Muscle of leg (tissue), 11 donors: ENCODE measurements around the gene SSNA1. TPM values are rescaled to one million over a fixed set of nuclear protein-coding genes. Genes with fewer than 3 reads are reported as not detected.

Experiments
- DNase-seq: peaks from one replicate; pipeline ENCODE4 v3.0.0; 2013
- H3K27ac ChIP-seq: one replicate; pipeline ENCODE4 v1.5.1; 2013; ENCODE audit warnings: mild to moderate bottlenecking, low read length, control low read depth
- H3K27me3 ChIP-seq: one replicate; pipeline ENCODE4 v1.6.1; 2013; ENCODE audit warnings: low read length; ENCODE audit not compliant: control insufficient read depth, insufficient read depth
- H3K36me3 ChIP-seq: one replicate; pipeline ENCODE4 v1.6.1; 2013; ENCODE audit warnings: low read length; ENCODE audit not compliant: control insufficient read depth, insufficient read depth
- H3K4me1 ChIP-seq: one replicate; pipeline ENCODE4 v1.6.1; 2013; ENCODE audit warnings: low read length; ENCODE audit not compliant: control insufficient read depth, insufficient read depth
- H3K4me3 ChIP-seq: one replicate; pipeline ENCODE4 v1.5.1; 2013; ENCODE audit warnings: low read length, control low read depth
- H3K9me3 ChIP-seq: replicated peaks from 2 replicates; pipeline ENCODE4 v1.6.1; 2013; ENCODE audit warnings: low read depth, low read length; ENCODE audit not compliant: control insufficient read depth
- WGBS: methylation state at CpG from one replicate; pipeline ENCODE4 v1.1.5; 2013; ENCODE audit warnings: missing lambda C conversion rate; ENCODE audit not compliant: insufficient coverage; 5-methylcytosine and 5-hydroxymethylcytosine counted together
- polyA plus RNA-seq, 8 donors: library from polyadenylated mRNA; unstranded; fragments of 120-200 nt; gene quantifications; one replicate each; pipeline versions ENCODE4 v1.2.1 to v1.2.3, GENCODE V29; 2013; ENCODE audit warnings: inconsistent platforms in 1 of 8, low replicate concordance in 1 of 8; ENCODE audit not compliant: insufficient read length in 8 of 8, insufficient read depth in 1 of 8
- total RNA-seq: library from RNA; stranded (reverse); fragments of 120-200 nt; gene quantifications from one replicate; pipeline ENCODE4 v1.2.4, GENCODE V29; 2013

Gene SSNA1
- total and polyA plus RNA-seq, 9 donors = 52.9 to 71.5 (median 67.7) TPM

DNA sequence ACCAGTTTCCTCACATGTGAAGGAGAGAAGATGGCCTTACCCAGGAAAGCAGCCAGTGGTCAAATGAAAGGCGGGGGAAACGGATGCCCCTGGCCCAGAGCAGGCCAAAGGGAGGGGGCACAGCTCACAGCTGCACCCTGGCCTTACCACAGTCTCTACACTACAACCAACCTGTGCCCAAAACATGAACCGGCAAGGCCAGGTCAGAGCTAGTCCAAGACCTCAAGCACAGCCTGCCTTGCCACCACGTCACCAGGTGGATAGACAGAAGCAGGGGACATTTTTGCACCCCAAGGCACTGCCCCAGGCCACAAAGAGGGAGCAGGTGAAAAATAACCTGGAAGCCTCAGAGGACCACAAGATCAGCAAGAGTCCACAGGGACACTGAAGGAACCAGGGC is 45.0 kb upstream of the SSNA1 start:
- peaks cover 5% of the 10 kb centered on the region for H3K4me1 ChIP-seq
- no peaks in the 10 kb centered on the region for H3K9me3 ChIP-seq
- H3K27me3 ChIP-seq = peaks cover 58% of the 10 kb centered on the region
- no peak for DNase-seq
- H3K27ac ChIP-seq = no peak overlapping the region
- H3K4me3 ChIP-seq = no peak overlapping the region
- H3K36me3 ChIP-seq = no peaks in the 10 kb centered on the region
- 34% methylated on average over 2 of the region's 4 CpGs for whole genome bisulfite sequencing

DNA sequence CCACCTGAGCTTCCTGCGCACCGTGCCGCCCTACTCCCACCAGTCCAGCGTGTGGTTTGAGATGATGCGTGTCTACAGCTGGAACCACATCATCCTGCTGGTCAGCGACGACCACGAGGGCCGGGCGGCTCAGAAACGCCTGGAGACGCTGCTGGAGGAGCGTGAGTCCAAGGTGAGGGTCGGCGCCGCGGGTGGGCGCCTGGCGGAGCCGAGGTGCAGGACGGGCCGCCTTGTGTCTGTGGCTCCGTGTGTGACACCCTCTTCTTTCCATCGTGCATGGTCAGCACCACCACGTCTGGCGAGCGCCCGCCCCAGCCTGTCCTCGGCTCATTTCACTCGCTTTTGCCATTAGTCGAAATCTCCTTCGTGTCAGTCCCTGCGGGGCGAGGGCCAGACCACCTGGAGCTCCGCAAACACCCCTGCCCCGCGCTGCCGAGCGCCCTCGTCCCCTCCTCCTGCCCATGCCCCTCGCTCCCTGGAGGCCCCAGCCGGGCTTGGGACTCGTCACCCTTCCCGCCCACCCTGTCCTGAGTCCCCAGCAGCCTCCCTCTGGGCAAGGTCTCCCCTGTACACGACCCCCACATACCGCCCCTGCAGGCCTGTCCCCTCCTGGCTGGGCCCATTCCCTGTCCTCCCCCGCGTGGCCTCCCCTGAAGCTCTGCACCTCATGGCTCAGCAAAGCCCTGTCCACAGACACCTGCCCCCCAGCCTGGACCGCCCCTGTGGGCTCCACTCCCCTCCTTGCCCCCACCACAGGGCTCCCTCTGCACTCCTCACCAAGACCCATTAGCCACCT is 42.5 kb upstream of the SSNA1 start:
- Histone ChIP-seq H3K27ac (no peak overlapping the region), H3K9me3 (no peaks in the 10 kb centered on the region), H3K4me3 (no peak overlapping the region), H3K4me1 (no peaks in the 10 kb centered on the region), H3K36me3 (no peaks in the 10 kb centered on the region), H3K27me3 (peaks cover 43% of the 10 kb centered on the region)
- 43% methylated on average over 47 of the region's 49 CpGs for WGBS
- DNase-seq = no peak

DNA sequence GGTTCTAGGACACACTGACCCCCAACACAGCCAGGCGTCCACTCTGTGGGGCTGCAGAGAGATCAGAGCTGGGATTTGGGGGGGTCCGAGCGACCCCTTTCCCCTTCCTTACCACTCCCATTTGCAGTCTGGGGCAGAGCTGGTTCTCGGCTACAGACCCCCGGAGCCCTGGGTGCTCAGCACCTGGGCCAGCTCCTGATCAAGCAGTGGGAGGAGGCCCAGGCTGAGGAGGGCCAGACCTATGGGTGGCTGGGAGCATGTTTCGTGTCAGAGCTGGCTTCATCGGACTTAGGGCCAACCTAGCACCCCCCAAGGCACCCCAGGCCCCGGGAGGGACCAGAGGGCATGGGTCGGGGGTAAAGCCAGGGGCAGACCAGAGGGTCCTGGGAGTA is 42.0 kb upstream of the SSNA1 start:
- H3K4me1 ChIP-seq = no peaks in the 10 kb centered on the region
- H3K9me3 ChIP-seq = no peaks in the 10 kb centered on the region
- 20% methylated on average over 1 of the region's 9 CpGs for WGBS

DNA sequence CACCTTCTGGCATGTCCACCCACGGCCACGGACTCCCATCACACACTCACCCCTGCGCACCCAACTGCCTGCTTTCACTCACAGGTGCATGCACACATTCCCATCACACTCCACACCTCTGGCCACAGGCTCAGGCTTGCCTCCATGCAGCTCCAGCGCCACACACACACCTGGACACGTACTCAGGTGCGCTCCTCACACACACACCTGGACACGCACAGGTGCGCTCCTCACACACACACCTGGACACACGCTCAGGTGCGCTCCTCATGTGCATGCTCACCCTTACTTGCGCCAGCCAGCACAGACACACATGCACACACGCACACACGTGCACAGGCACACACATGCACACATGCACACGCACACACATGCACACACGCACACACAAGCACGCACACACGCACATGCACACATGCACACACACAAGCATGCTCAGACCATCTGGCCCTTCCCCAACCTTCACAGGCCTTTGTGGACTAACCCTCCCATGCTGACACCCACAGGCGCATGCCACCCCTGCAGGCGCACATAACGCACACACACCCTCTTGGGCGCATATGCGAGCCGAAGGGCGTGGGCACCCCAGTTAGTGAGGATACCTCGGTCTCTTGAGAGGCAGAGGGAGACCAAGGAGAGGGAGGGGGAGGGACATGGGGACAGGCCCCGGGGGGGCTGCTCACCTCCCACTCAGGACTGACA is 41.2 kb upstream of the SSNA1 start:
- H3K27me3 ChIP-seq = peaks cover 32% of the 10 kb centered on the region
- no peak overlapping the region for H3K27ac ChIP-seq
- 84% methylated on average over 24 of the region's 26 CpGs for WGBS
- no peaks in the 10 kb centered on the region for H3K9me3 ChIP-seq
- no peak for DNase-seq
- no peak overlapping the region for H3K4me3 ChIP-seq
- H3K4me1 ChIP-seq = no peaks in the 10 kb centered on the region
- H3K36me3 ChIP-seq = no peaks in the 10 kb centered on the region

More for the DNA sequence above, 42.0 kb upstream of the SSNA1 start:
- Histone ChIP-seq H3K36me3 (no peaks in the 10 kb centered on the region), H3K27ac (no peak overlapping the region), H3K27me3 (peaks cover 37% of the 10 kb centered on the region), H3K4me3 (no peak overlapping the region)
- DNase-seq = no peak

DNA sequence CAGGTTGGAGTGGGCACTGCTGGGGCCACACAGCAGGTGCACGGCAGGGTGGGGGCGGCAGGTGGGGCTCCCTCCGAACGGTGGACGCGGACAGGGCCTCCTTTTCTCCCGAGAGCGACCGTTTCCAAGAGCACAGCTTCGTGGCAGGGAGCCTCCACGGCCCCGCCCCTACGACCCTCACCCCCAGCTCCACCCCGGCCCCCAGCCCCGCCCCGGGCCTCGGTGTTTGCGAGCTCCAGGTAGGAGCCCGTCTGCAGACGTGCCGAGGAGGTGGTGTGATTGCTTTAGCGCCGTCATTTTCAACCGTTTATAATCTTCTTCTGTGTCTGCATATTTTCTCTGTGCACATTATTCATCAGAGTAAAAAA is 40.7 kb upstream of the SSNA1 start:
- Histone ChIP-seq H3K36me3 (no peaks in the 10 kb centered on the region), H3K4me3 (no peak overlapping the region), H3K27ac (no peak overlapping the region), H3K27me3 (peaks cover 28% of the 10 kb centered on the region), H3K4me1 (no peaks in the 10 kb centered on the region), H3K9me3 (no peaks in the 10 kb centered on the region)
- 41% methylated on average over 14 of the region's 24 CpGs for WGBS
- DNase-seq = no peak

DNA sequence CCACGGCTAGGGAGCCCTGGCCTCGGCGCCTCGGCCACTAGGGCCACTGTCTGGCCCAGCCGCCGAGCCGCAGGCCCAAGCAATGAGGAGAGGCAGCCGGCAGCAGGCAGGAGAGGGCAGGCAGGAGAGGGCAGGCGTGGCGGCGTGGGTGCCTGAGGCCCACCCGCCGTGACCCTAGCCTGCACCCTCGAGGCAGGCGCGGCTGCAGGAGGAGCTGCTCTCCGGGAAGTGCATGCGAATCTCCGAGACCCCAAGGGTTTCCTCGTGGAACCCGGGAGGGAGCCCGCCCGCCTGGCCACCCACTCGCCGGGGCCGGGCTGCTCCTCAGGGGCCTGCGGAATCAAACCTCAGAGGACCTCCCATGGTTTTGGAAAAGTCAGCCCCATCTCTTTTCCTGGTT is 40.2 kb upstream of the SSNA1 start:
- 66% methylated on average over 27 of the region's 27 CpGs for WGBS
- Histone ChIP-seq H3K27ac (no peak overlapping the region), H3K4me3 (no peak overlapping the region), H3K27me3 (peaks cover 24% of the 10 kb centered on the region), H3K4me1 (no peaks in the 10 kb centered on the region), H3K9me3 (no peaks in the 10 kb centered on the region), H3K36me3 (no peaks in the 10 kb centered on the region)
- no peak for DNase-seq

DNA sequence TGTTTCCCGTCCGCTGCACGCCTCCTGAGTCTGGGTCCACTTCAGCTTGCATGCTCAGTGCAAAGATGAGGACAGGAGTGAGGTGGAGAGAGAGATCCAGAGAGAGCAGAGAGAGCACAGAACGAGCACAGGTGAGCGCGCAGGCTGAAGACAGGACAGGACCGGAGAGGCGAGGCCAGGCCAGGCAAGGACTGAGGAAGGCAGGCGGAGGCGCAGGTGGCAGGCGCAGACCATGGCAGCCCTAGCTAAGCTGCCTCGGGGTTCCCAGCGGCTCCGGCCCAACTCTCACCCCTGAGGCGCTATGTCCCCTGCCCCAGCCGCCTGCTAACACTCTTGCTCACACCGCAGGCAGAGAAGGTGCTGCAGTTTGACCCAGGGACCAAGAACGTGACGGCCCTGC is 39.8 kb upstream of the SSNA1 start:
- 81% methylated on average over 17 of the region's 19 CpGs for WGBS
- H3K9me3 ChIP-seq = no peaks in the 10 kb centered on the region
- H3K27ac ChIP-seq = no peak overlapping the region
- H3K36me3 ChIP-seq = no peaks in the 10 kb centered on the region
- no peak for DNase-seq
- H3K4me1 ChIP-seq = no peaks in the 10 kb centered on the region
- H3K4me3 ChIP-seq = no peak overlapping the region
- H3K27me3 ChIP-seq = peaks cover 20% of the 10 kb centered on the region

DNA sequence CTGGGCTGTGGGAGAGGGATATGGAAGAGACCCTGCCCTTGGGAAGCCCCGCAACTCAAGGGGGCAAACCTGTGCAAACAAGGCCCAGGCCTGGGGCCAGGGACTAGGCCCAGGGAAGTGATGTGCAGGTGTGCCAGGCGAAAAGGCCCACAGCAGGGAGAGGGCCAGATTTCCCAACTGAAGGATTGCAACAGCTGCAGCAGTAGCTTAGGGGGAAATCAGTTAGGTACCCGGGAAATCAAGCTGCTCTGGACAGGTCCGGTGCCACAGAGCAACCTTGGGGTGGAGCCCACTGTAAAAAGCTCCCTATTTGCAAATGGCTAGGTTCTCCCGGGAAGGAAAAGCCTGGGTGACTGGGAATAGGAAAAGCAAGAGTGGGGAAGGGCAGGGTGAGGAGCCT is 39.1 kb upstream of the SSNA1 start:
- no peak overlapping the region for H3K4me3 ChIP-seq
- 76% methylated on average over 4 of the region's 5 CpGs for whole genome bisulfite sequencing
- H3K36me3 ChIP-seq = no peaks in the 10 kb centered on the region
- H3K27ac ChIP-seq = no peak overlapping the region
- no peak for DNase-seq
- H3K4me1 ChIP-seq = no peaks in the 10 kb centered on the region
- peaks cover 17% of the 10 kb centered on the region for H3K27me3 ChIP-seq
- no peaks in the 10 kb centered on the region for H3K9me3 ChIP-seq

DNA sequence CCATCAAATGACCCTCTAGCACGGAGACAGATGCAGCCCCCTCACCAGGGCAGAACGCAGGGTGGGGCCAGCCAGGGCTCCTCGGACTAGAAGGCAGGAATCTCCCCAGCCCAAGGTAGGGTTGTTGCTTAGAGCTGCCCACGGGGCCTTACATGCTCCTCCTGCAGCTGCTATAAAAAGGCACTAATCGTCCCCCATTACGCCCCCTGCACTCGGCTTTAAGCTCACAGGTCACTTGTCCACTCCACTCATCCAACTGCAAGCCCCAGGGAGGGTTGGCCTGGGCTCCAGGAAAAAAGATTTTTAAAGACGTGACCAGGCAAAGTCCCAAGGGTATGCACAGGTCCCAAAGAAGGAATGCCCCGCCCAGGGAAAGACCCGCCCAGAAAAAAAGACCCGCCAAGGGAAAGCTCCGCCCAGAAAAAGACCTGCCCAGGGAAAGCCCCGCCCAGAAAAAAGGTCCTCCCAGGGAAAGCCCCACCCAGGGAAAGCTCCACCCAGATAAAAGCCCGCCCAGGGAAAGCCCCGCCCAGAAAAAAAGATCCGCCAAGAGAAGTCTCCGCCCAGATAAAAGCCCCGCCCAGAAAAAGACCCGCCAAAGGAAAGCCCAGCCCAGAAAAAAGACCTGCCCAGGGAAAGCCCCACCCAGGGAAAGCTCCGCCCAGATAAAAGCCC is 38.4 kb upstream of the SSNA1 start:
- no peak overlapping the region for H3K27ac ChIP-seq
- H3K27me3 ChIP-seq = peaks cover 19% of the 10 kb centered on the region
- no peaks in the 10 kb centered on the region for H3K4me1 ChIP-seq
- H3K4me3 ChIP-seq = no peak overlapping the region
- no peaks in the 10 kb centered on the region for H3K9me3 ChIP-seq
- DNase-seq = no peak
- 51% methylated on average over 10 of the region's 20 CpGs for WGBS
- H3K36me3 ChIP-seq = no peaks in the 10 kb centered on the region
